ENCODE measurements around the gene HTRA1.

GRCh38 chr10:122553341-122553740 is 92.0 kb downstream of the HTRA1 start:
- TF ChIP-seq CTCF (IDR thresholded peaks at IDR 0.05) = no peak
- TF ChIP-seq EP300 (IDR thresholded peaks at IDR 0.05) = no peak
- TF ChIP-seq POLR2AphosphoS5 (IDR thresholded peaks at IDR 0.05) = no peak
- TF ChIP-seq POLR2A (IDR thresholded peaks at IDR 0.05) = no peak
